Measurements from ENCODE around the gene ISG20L2.

DNA sequence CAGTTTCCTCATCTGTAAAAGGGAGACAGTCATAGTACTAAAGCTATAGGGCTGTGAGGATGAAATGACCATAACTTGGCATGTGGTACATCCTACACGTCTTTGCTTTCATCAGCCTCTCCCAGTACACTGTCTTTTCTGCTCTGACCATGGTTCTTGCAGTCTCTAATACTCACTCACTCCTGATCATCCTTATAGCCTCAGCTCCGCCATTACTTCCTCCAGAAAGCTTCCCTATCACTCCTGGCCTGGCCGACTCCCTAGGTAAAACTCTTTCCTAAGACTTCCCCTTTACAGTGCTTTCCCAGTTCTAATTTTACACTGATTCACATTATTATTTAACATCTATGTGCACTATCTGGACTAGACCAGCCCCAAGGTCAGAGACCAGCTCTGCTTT lies 17.3 kb upstream of the ISG20L2 start:
- TF ChIP-seq, protein P1, sequence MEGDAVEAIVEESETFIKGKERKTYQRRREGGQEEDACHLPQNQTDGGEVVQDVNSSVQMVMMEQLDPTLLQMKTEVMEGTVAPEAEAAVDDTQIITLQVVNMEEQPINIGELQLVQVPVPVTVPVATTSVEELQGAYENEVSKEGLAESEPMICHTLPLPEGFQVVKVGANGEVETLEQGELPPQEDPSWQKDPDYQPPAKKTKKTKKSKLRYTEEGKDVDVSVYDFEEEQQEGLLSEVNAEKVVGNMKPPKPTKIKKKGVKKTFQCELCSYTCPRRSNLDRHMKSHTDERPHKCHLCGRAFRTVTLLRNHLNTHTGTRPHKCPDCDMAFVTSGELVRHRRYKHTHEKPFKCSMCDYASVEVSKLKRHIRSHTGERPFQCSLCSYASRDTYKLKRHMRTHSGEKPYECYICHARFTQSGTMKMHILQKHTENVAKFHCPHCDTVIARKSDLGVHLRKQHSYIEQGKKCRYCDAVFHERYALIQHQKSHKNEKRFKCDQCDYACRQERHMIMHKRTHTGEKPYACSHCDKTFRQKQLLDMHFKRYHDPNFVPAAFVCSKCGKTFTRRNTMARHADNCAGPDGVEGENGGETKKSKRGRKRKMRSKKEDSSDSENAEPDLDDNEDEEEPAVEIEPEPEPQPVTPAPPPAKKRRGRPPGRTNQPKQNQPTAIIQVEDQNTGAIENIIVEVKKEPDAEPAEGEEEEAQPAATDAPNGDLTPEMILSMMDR (IDR thresholded peaks at IDR 0.05): no peak
- TF ChIP-seq, protein P2, sequence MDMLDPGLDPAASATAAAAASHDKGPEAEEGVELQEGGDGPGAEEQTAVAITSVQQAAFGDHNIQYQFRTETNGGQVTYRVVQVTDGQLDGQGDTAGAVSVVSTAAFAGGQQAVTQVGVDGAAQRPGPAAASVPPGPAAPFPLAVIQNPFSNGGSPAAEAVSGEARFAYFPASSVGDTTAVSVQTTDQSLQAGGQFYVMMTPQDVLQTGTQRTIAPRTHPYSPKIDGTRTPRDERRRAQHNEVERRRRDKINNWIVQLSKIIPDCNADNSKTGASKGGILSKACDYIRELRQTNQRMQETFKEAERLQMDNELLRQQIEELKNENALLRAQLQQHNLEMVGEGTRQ (IDR thresholded peaks at IDR 0.05; ENCODE audit: borderline replicate concordance, low read depth, low read length): no peak
- TF ChIP-seq RFX5 (IDR thresholded peaks at IDR 0.05; ENCODE audit: low read length) (no peak), FOXM1 (IDR thresholded peaks at IDR 0.05; ENCODE audit: low read depth) (no peak), EZH2phosphoT487 (IDR thresholded peaks at IDR 0.05; ENCODE audit: borderline replicate concordance, low read depth) (no peak), FOSL2 (IDR thresholded peaks at IDR 0.05; ENCODE audit: borderline replicate concordance, low read depth) (no peak), POLR2AphosphoS5 (IDR thresholded peaks at IDR 0.05; ENCODE audit: low read depth, low read length) (no peak), TAF1 (IDR thresholded peaks at IDR 0.05; ENCODE audit: borderline replicate concordance, low read depth, low read length) (no peak), EP300 (IDR thresholded peaks at IDR 0.05; ENCODE audit: borderline replicate concordance in 1 of 2, low read depth in 1 of 2, low read length in 1 of 2) (no peak), REST (IDR thresholded peaks at IDR 0.05; ENCODE audit: low read depth, low read length) (no peak)

Data from SK-N-SH (cell line).